ENCODE measurements around the gene PRM2.

DNA sequence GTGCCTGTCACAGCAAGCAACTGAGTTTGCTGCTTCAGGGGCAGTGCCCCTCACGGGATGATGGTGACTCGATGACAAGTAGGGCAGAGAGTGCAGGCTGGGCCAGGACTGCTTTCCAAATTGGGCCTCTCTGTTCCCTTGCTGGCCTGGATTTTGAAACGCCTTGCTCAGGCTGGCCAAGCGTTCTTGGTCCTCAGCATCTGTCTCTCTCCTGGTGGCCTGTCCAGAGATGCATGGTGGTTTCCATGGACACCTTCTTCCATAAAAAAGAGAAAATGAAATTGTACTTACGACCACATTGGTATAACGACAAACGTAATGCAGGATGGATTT, 24.2 kb upstream of the PRM2 start:
- TF ChIP-seq, protein P1, sequence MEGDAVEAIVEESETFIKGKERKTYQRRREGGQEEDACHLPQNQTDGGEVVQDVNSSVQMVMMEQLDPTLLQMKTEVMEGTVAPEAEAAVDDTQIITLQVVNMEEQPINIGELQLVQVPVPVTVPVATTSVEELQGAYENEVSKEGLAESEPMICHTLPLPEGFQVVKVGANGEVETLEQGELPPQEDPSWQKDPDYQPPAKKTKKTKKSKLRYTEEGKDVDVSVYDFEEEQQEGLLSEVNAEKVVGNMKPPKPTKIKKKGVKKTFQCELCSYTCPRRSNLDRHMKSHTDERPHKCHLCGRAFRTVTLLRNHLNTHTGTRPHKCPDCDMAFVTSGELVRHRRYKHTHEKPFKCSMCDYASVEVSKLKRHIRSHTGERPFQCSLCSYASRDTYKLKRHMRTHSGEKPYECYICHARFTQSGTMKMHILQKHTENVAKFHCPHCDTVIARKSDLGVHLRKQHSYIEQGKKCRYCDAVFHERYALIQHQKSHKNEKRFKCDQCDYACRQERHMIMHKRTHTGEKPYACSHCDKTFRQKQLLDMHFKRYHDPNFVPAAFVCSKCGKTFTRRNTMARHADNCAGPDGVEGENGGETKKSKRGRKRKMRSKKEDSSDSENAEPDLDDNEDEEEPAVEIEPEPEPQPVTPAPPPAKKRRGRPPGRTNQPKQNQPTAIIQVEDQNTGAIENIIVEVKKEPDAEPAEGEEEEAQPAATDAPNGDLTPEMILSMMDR (IDR thresholded peaks at IDR 0.05; ENCODE audit: borderline replicate concordance, extremely low read depth, low read length, poor library complexity, severe bottlenecking) = no peak
- TF ChIP-seq EZH2 (IDR thresholded peaks at IDR 0.05; ENCODE audit: borderline replicate concordance, low read depth, low read length, severe bottlenecking) = no peak
